HepG2 (cell line): ENCODE data around the gene ATP8A1. TPM values are rescaled to one million over a fixed set of nuclear protein-coding genes. Genes with fewer than 3 reads are reported as not detected.

Source experiments
- ATAC-seq: fragments of 200-7000 bp; cut with Tn5 transposase; 3 replicates; pipeline ENCODE4 v1.9.1; 2020; ENCODE audit warnings: mild to moderate bottlenecking, moderate library complexity
- BruUV-seq: library from RNA; stranded (reverse); fragments of 400-500 nt; replicated peaks from 2 replicates; lab custom pipeline; 2021; lab: Mats Ljungman, UMichigan
- CTCF ChIA-PET: fragments of 300-600 bp; formaldehyde crosslinking; extraction: SDS; loops from one replicate; lab custom pipeline; 2021; ENCODE audit warnings: low total read pairs, inconsistent platforms, low intra/inter-chr PET ratio; lab: Yijun Ruan, JAX
- POLR2A ChIA-PET: fragments of 350-600 bp; sonication (Branson Sonifier 250); formaldehyde crosslinking; loops from one replicate; lab custom pipeline; 2020; ENCODE audit warnings: antibody characterized with exemption, inconsistent platforms; lab: Yijun Ruan, JAX
- DNase-seq: peaks from one replicate; pipeline ENCODE4 v3.0.0-alpha.2; 2015; ENCODE audit warnings: low spot score
- FAIRE-seq: peaks from 3 replicates; lab custom pipeline; 2011; peaks lifted over from hg19 to GRCh38; lab: Jason Lieb, UNC
- H2AFZ ChIP-seq: one replicate; pipeline ENCODE4 v1.6.1; 2011; ENCODE audit warnings: low read length, inconsistent platforms
- H3K27ac ChIP-seq: fragments of 300-600 bp; 3 replicates; pipeline ENCODE4 v1.8.0; 2011; ENCODE audit warnings: mixed run types, mild to moderate bottlenecking, mixed read lengths, low read length, inconsistent platforms; ENCODE audit not compliant: insufficient read depth; ENCODE audit errors: extremely low read length
- H3K27me3 ChIP-seq, 2 experiments: fragments of 200-600 bp in 1 of 2; 2 replicates in 1 of 2; 3 replicates in 1 of 2; pipeline versions ENCODE4 v1.6.0 to v1.8.0; 2011; ENCODE audit warnings: low read length in 2 of 2, mild to moderate bottlenecking in 2 of 2, moderate library complexity in 2 of 2, inconsistent platforms in 1 of 2; ENCODE audit not compliant: insufficient read depth in 2 of 2, control insufficient read depth in 1 of 2
- H3K36me3 ChIP-seq, 2 experiments: fragments of 200-600 bp in 1 of 2; replicated peaks in 1 of 2; 2 replicates in 1 of 2; 3 replicates in 1 of 2; pipeline versions ENCODE4 v1.5.1 to v1.8.0; 2011; ENCODE audit warnings: low read length in 2 of 2, inconsistent platforms in 1 of 2; ENCODE audit not compliant: insufficient read depth in 2 of 2, control insufficient read depth in 1 of 2
- H3K4me1 ChIP-seq: 2 replicates; pipeline ENCODE4 v1.5.1; 2012; ENCODE audit warnings: low read length, inconsistent platforms; ENCODE audit not compliant: insufficient read depth
- H3K4me2 ChIP-seq: 2 replicates; pipeline ENCODE4 v1.6.0; 2011; ENCODE audit warnings: low read depth, low read length, inconsistent platforms
- H3K4me3 ChIP-seq, 3 experiments: fragments of 200-600 bp in 1 of 3; sonication (generic), shearing (Covaris generic) in 1 of 3; replicated peaks in 1 of 3; 2 replicates each; pipeline ENCODE4 v1.5.1; 2011 to 2016; ENCODE audit warnings: low read length in 3 of 3, inconsistent platforms in 2 of 3, low read depth in 2 of 3, mild to moderate bottlenecking in 2 of 3, control low read depth in 1 of 3, mixed read lengths in 1 of 3; ENCODE audit not compliant: insufficient read depth in 1 of 3
- H3K79me2 ChIP-seq: one replicate; pipeline ENCODE4 v1.6.1; 2011; ENCODE audit warnings: low read length, inconsistent platforms; ENCODE audit not compliant: insufficient read depth
- H3K9ac ChIP-seq: 2 replicates; pipeline ENCODE4 v1.6.0; 2011; ENCODE audit warnings: mild to moderate bottlenecking, low read depth, low read length, inconsistent platforms; ENCODE audit not compliant: insufficient read depth
- H3K9me3 ChIP-seq: 2 replicates; pipeline ENCODE4 v1.5.1; 2012; ENCODE audit warnings: mild to moderate bottlenecking, low read length
- H4K20me1 ChIP-seq: 2 replicates; pipeline ENCODE4 v1.6.0; 2011; ENCODE audit warnings: inconsistent platforms, mild to moderate bottlenecking, low read length, moderate library complexity; ENCODE audit not compliant: insufficient read depth
- CTCF ChIP-seq: sonication (generic); formaldehyde crosslinking; IDR thresholded peaks from 2 replicates; pipeline ENCODE4 v1.5.0; 2020; ENCODE audit warnings: mild to moderate bottlenecking, missing genetic modification reagents, moderate library complexity
- RAD21 ChIP-seq: fragments of 450-650 bp; formaldehyde crosslinking; IDR thresholded peaks from 2 replicates; pipeline ENCODE4 v1.5.0; 2020; ENCODE audit warnings: mild to moderate bottlenecking
- SMC3 ChIP-seq: IDR thresholded peaks from 2 replicates; pipeline ENCODE4 v1.6.1; 2011; ENCODE audit warnings: low read length, improper control_type of control experiment
- SRSF1 ChIP-seq: fragments of 200-400 bp; formaldehyde crosslinking; optimal IDR thresholded peaks from 2 replicates; pipeline ENCODE3; 2017; ENCODE audit warnings: mild to moderate bottlenecking, low read depth, low read length, moderate library complexity
- STAG1 ChIP-seq: sonication (generic); formaldehyde crosslinking; IDR thresholded peaks from 2 replicates; pipeline ENCODE4 v1.4.0; 2020; ENCODE audit warnings: missing genetic modification reagents
- ZNF160 ChIP-seq: sonication (generic); formaldehyde crosslinking; IDR thresholded peaks from 2 replicates; pipeline ENCODE4 v1.8.0; 2022; ENCODE audit warnings: mild to moderate bottlenecking, inconsistent platforms, missing genetic modification reagents
- ZNF468 ChIP-seq: sonication (generic); formaldehyde crosslinking; IDR thresholded peaks from 2 replicates; pipeline ENCODE4 v1.8.0; 2022; ENCODE audit warnings: mild to moderate bottlenecking, moderate library complexity, missing genetic modification reagents
- ZNF7 ChIP-seq: IDR thresholded peaks from 2 replicates; pipeline ENCODE4 v1.6.1; 2016; ENCODE audit warnings: missing biosample characterization, missing genetic modification reagents
- WGBS: methylation state at CpG from one replicate; pipeline ENCODE4 v1.1.6; 2017; ENCODE audit warnings: low lambda C conversion rate; 5-methylcytosine and 5-hydroxymethylcytosine counted together
- in situ Hi-C: cut with HindIII; loops from 2 replicates; pipeline ENCODE4 v1.10.0; 2017; ENCODE audit warnings: low pct_unique_long_range_greater_than_20kb; ENCODE audit not compliant: extremely low pct_ligation_motif_present
- intact Hi-C: fragments of 100-400 bp; cut with micrococcal nuclease; formaldehyde crosslinking; loops from one replicate; pipeline ENCODE4 v1.10.0; 2022; ENCODE audit not compliant: unreplicated experiment
- polyA plus RNA-seq, 8 experiments: library from polyadenylated mRNA; depleted of rRNA in 3 of 8; stranded (reverse) in 7 of 8; unstranded in 1 of 8; fragments of >200 nt; fragmentation: Illumina TruSeq in 4 of 8; extraction: Trizol in 4 of 8; gene quantifications; 2 replicates each; pipeline versions ENCODE4 v1.2.1 to v1.2.3, GENCODE V29; 2011 to 2016; ENCODE audit warnings: low read depth in 4 of 8, missing spikeins in 1 of 8, mixed read lengths in 1 of 8; ENCODE audit not compliant: insufficient read depth in 1 of 8
- total RNA-seq, 5 experiments: library from RNA; depleted of rRNA; stranded (reverse); fragments of >200 nt; fragmentation: Illumina TruSeq; extraction: Trizol; gene quantifications; 2 replicates each; pipeline ENCODE4 v1.2.3, GENCODE V29; 2016; ENCODE audit warnings: low read depth in 1 of 5

The ATP8A1 gene
- total and polyA plus RNA-seq, 2 of the 13 experiments (the other 11 are each of a cell fraction or from before 2014, with no cell fraction given) = 1.7 to 6.2 TPM

- Histone ChIP-seq H3K36me3 (no peaks in the 10 kb centered on the region), H4K20me1 (no peaks in the 10 kb centered on the region), H3K27me3 (no peaks in the 10 kb centered on the region), H3K9ac (no peak overlapping the region), H3K4me2 (no peak overlapping the region), H2AFZ (no peak overlapping the region), H3K4me3 (no peak overlapping the region), H3K9me3 (no peaks in the 10 kb centered on the region), H3K79me2 (no peaks in the 10 kb centered on the region), H3K4me1 (no peaks in the 10 kb centered on the region), H3K27ac (no peak overlapping the region)
- BruUV-seq = no TSS peak
- in situ Hi-C loops (loop anchor here (5.0 to 25.0 kb wide), 2 partner anchors 238 to 833 kb away; no protein-coding TSS in a partner anchor), intact Hi-C loops (loop anchor here (1.0 kb wide), 3 partner anchors 149 to 827 kb away; no protein-coding TSS in a partner anchor)
- FAIRE-seq = peak; percentile 67
- DNase-seq = peak; percentile 12
- peak; percentile 76 for ATAC-seq
- 19% methylated on average over 3 of the region's 3 CpGs for WGBS
- POLR2A ChIA-PET = no interaction called here
- no peak for TF ChIP-seq SRSF1
- no peak for TF ChIP-seq ZNF468 (CRISPR knock-in tag)
- TF ChIP-seq ZNF160 = no peak
- TF ChIP-seq RAD21 = peak; percentile 49; the same call in 1 of the 2 replicates
- TF ChIP-seq SMC3 = peak; percentile 46; the same call in 1 of the 2 replicates
- peak; percentile 78 for TF ChIP-seq STAG1 (CRISPR knock-in tag)
- TF ChIP-seq ZNF7 (CRISPR knock-in tag) = no peak
- peak; percentile 68 for TF ChIP-seq CTCF
- CTCF ChIA-PET = interaction anchor here (0.9 to 2.5 kb wide), 5 partner anchors 149 to 1239 kb away, joined by 3 to 13 read pairs (median 4); no protein-coding TSS in a partner anchor
Observed at GRCh38 chr4:42519803-42520417, 137.0 kb downstream of the ATP8A1 start.
